CD4-positive, alpha-beta T cell (primary cell): Measurements from ENCODE around the gene LCE2D. TPM values are rescaled to one million over a fixed set of nuclear protein-coding genes. Genes with fewer than 3 reads are reported as not detected.
"Not testable (repeated sequence)": the region's sequence is repeated elsewhere in the genome, so short reads cannot be mapped to it uniquely, and the experiment has no call there.

Experiments
- ATAC-seq: fragments of 200-7000 bp; cut with Tn5 transposase; one replicate; pipeline ENCODE4 v1.10.0; 2022; ENCODE audit warnings: mild to moderate bottlenecking; ENCODE audit not compliant: poor library complexity
- CTCF ChIA-PET: fragments of 350-600 bp; sonication (Branson Sonifier 250); formaldehyde crosslinking; loops from one replicate; lab custom pipeline; 2021; ENCODE audit warnings: antibody characterized with exemption, inconsistent platforms; lab: Charles Lee
- POLR2A ChIA-PET: fragments of 350-600 bp; sonication (Branson Sonifier 250); formaldehyde crosslinking; loops from one replicate; lab custom pipeline; 2021; ENCODE audit warnings: antibody characterized with exemption, inconsistent platforms; lab: Charles Lee
- DNase-seq, 14 experiments: peaks; one replicate each; pipeline ENCODE4 v3.0.0-alpha.2; 2013 to 2020; ENCODE audit warnings: mixed read lengths in 2 of 14
- H3K27ac ChIP-seq, 2 donors: one replicate each; pipeline versions ENCODE4 v1.5.1 to v1.7.0; 2013; ENCODE audit warnings: low read length in 2 of 2, low read depth in 1 of 2, mild to moderate bottlenecking in 1 of 2
- H3K27me3 ChIP-seq, 2 experiments: 1 replicate in 1 of 2; 2 replicates in 1 of 2; pipeline versions ENCODE4 v1.6.1 to v1.7.0; 2013; ENCODE audit warnings: low read length in 2 of 2, control low read depth in 1 of 2, mild to moderate bottlenecking in 1 of 2, moderate library complexity in 1 of 2; ENCODE audit not compliant: insufficient read depth in 2 of 2, control insufficient read depth in 1 of 2
- H3K36me3 ChIP-seq: one replicate; pipeline ENCODE4 v1.6.1; 2013; ENCODE audit warnings: low read length, control low read depth; ENCODE audit not compliant: insufficient read depth
- H3K4me1 ChIP-seq: one replicate; pipeline ENCODE4 v1.6.1; 2013; ENCODE audit warnings: low read length, control low read depth; ENCODE audit not compliant: insufficient read depth
- H3K4me3 ChIP-seq: one replicate; pipeline ENCODE4 v1.5.1; 2013; ENCODE audit warnings: mild to moderate bottlenecking, low read length, moderate library complexity
- H3K9me3 ChIP-seq, 2 experiments: 1 replicate in 1 of 2; 2 replicates in 1 of 2; pipeline versions ENCODE4 v1.6.1 to v1.7.0; 2013; ENCODE audit warnings: low read length in 2 of 2, mild to moderate bottlenecking in 2 of 2, control low read depth in 1 of 2, moderate library complexity in 1 of 2; ENCODE audit not compliant: control insufficient read depth in 1 of 2, insufficient read depth in 1 of 2
- H3K27ac Mint-ChIP-seq: one replicate; pipeline ENCODE4 v1.8.0; 2020; ENCODE audit warnings: mixed read lengths
- H3K27me3 Mint-ChIP-seq: one replicate; pipeline ENCODE4 v1.8.0; 2021; ENCODE audit warnings: mixed read lengths
- H3K36me3 Mint-ChIP-seq: one replicate; pipeline ENCODE4 v1.8.0; 2021; ENCODE audit warnings: low read depth, mixed read lengths
- H3K4me1 Mint-ChIP-seq: one replicate; pipeline ENCODE4 v1.8.0; 2021; ENCODE audit warnings: low read depth, mixed read lengths
- H3K4me3 Mint-ChIP-seq: one replicate; pipeline ENCODE4 v1.8.0; 2020; ENCODE audit warnings: mild to moderate bottlenecking, mixed read lengths
- H3K9me3 Mint-ChIP-seq: one replicate; pipeline ENCODE4 v1.8.0; 2020; ENCODE audit warnings: mixed read lengths
- intact Hi-C, 2 experiments: fragments of 100-400 bp; cut with DNase I in 1 of 2; cut with micrococcal nuclease in 1 of 2; formaldehyde crosslinking; loops; one replicate each; pipeline versions ENCODE4 v1.15.1 to v1.9.0; 2023 to 2025; cut with DNase I, micrococcal nuclease
- total RNA-seq, 174 experiments: library from RNA in 2 of 174; stranded (reverse) in 2 of 174; gene quantifications; one replicate each; pipeline ENCODE4 v1.2.3 and lab custom pipeline; 2021 to 2026
- TF ChIP-seq, protein P1 (sequence below): fragments of 200-600 bp; IDR thresholded peaks from one replicate; pipeline ENCODE4 v1.8.0; 2022; ENCODE audit warnings: antibody characterized with exemption, mild to moderate bottlenecking

The LCE2D gene
- total RNA-seq, 2 experiments from 2014 or later = not detected

GRCh38 chr1:152656459-152656858 lies 6.7 kb upstream of the LCE2D start:
- Mint-ChIP-seq H3K4me3 (no peak overlapping the region), H3K27me3 (peaks cover 13% of the 10 kb centered on the region), H3K4me1 (no peaks in the 10 kb centered on the region), H3K27ac (no peak overlapping the region), H3K9me3 (no peaks in the 10 kb centered on the region), H3K36me3 (no peaks in the 10 kb centered on the region)
- Histone ChIP-seq H3K9me3 (no peaks in the 10 kb centered on the region), H3K4me3 (no peak overlapping the region), H3K27me3 (peaks cover 0 to 11% of the 10 kb centered on the region in 2 experiments), H3K27ac (no peak overlapping the region), H3K36me3 (no peaks in the 10 kb centered on the region), H3K4me1 (no peaks in the 10 kb centered on the region)
- ATAC-seq (no peak), DNase-seq (no peak)
- POLR2A ChIA-PET = no interaction called here
- intact Hi-C loops = no loop called here
- CTCF ChIA-PET = no interaction called here
- TF ChIP-seq, protein P1, sequence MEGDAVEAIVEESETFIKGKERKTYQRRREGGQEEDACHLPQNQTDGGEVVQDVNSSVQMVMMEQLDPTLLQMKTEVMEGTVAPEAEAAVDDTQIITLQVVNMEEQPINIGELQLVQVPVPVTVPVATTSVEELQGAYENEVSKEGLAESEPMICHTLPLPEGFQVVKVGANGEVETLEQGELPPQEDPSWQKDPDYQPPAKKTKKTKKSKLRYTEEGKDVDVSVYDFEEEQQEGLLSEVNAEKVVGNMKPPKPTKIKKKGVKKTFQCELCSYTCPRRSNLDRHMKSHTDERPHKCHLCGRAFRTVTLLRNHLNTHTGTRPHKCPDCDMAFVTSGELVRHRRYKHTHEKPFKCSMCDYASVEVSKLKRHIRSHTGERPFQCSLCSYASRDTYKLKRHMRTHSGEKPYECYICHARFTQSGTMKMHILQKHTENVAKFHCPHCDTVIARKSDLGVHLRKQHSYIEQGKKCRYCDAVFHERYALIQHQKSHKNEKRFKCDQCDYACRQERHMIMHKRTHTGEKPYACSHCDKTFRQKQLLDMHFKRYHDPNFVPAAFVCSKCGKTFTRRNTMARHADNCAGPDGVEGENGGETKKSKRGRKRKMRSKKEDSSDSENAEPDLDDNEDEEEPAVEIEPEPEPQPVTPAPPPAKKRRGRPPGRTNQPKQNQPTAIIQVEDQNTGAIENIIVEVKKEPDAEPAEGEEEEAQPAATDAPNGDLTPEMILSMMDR = no peak

- no peak overlapping the region for H3K4me3 ChIP-seq
- H3K36me3 ChIP-seq = no peaks in the 10 kb centered on the region
- no peaks in the 10 kb centered on the region for H3K4me1 ChIP-seq
- no peak overlapping the region for H3K27ac Mint-ChIP-seq
- ATAC-seq (no peak), DNase-seq (no peak)
- H3K27me3 Mint-ChIP-seq = peaks cover 22% of the 10 kb centered on the region
- no peaks in the 10 kb centered on the region for H3K9me3 Mint-ChIP-seq
- intact Hi-C loops = no loop called here
- CTCF ChIA-PET = no interaction called here
- no peaks in the 10 kb centered on the region for H3K4me1 Mint-ChIP-seq
- TF ChIP-seq, protein P1 = no peak
- H3K4me3 Mint-ChIP-seq = no peak overlapping the region
- POLR2A ChIA-PET = no interaction called here
- no peaks in the 10 kb centered on the region for H3K36me3 Mint-ChIP-seq
- peaks cover 1 to 12% of the 10 kb centered on the region in 2 experiments for H3K27me3 ChIP-seq
- no peaks in the 10 kb centered on the region for H3K9me3 ChIP-seq
- no peak overlapping the region for H3K27ac ChIP-seq
Measured at GRCh38 chr1:152657677-152658076, 5.5 kb upstream of the LCE2D start.

GRCh38 chr1:152658649-152659048 lies 4.5 kb upstream of the LCE2D start:
- no peak overlapping the region for H3K27ac ChIP-seq
- TF ChIP-seq, protein P1 = no peak
- Mint-ChIP-seq H3K9me3 (no peaks in the 10 kb centered on the region), H3K36me3 (no peaks in the 10 kb centered on the region), H3K27me3 (peaks cover 29% of the 10 kb centered on the region), H3K4me3 (no peak overlapping the region), H3K27ac (no peak overlapping the region), H3K4me1 (no peaks in the 10 kb centered on the region)
- H3K9me3 ChIP-seq = no peaks in the 10 kb centered on the region
- H3K4me3 ChIP-seq = no peak overlapping the region
- H3K36me3 ChIP-seq = no peaks in the 10 kb centered on the region
- DNase-seq (no peak), ATAC-seq (no peak)
- no peaks in the 10 kb centered on the region for H3K4me1 ChIP-seq
- POLR2A ChIA-PET = no interaction called here
- CTCF ChIA-PET = no interaction called here
- peaks cover 7 to 18% of the 10 kb centered on the region in 2 experiments for H3K27me3 ChIP-seq
- intact Hi-C loops = no loop called here

GRCh38 chr1:152666171-152666570 lies 3.0 kb downstream of the LCE2D start:
- H3K9me3 Mint-ChIP-seq, DNase-seq, H3K4me1 ChIP-seq, intact Hi-C loops, H3K36me3 Mint-ChIP-seq, CTCF ChIA-PET, H3K4me1 Mint-ChIP-seq, H3K36me3 ChIP-seq, H3K4me3 ChIP-seq, POLR2A ChIA-PET, ATAC-seq, H3K27ac Mint-ChIP-seq, H3K4me3 Mint-ChIP-seq, H3K9me3 ChIP-seq, H3K27ac ChIP-seq: not testable (repeated sequence)
- peaks cover 7 to 17% of the 10 kb centered on the region in 2 experiments for H3K27me3 ChIP-seq
- peaks cover 45% of the 10 kb centered on the region for H3K27me3 Mint-ChIP-seq
